Activated T-cell treated with anti-CD3 and anti-CD28 coated beads, Interleukin-2, amount 50 U/mL, for 4 hours (primary cell): ENCODE results near the gene GPR50. TPM values are rescaled to one million over a fixed set of nuclear protein-coding genes. Genes with fewer than 3 reads are reported as not detected.

Experiments used
- ATAC-seq, 2 donors: fragments of 200-7000 bp; cut with Tn5 transposase; one replicate each; pipeline ENCODE4 v1.10.0; 2021
- DNase-seq: peaks from one replicate; pipeline ENCODE4 v3.0.0-alpha.2; 2020
- H3K27me3 Mint-ChIP-seq: one replicate; pipeline ENCODE4 v1.8.0; 2021; ENCODE audit warnings: low read depth, mixed read lengths
- H3K36me3 Mint-ChIP-seq: one replicate; pipeline ENCODE4 v1.8.0; 2022; ENCODE audit warnings: mixed read lengths; ENCODE audit not compliant: insufficient read depth
- H3K4me1 Mint-ChIP-seq: one replicate; pipeline ENCODE4 v1.8.0; 2021; ENCODE audit warnings: low read depth, mixed read lengths
- H3K4me3 Mint-ChIP-seq: one replicate; pipeline ENCODE4 v1.8.0; 2021; ENCODE audit warnings: mild to moderate bottlenecking, moderate library complexity, mixed read lengths
- H3K9me3 Mint-ChIP-seq: one replicate; pipeline ENCODE4 v1.8.0; 2021; ENCODE audit warnings: mixed read lengths
- total RNA-seq, 3 donors: library from RNA; stranded (reverse); gene quantifications; one replicate each; pipeline ENCODE4 v1.2.1, GENCODE V29; 2021

GPR50 gene
- total RNA-seq, 3 donors from 2014 or later, result not detected

- H3K27me3 Mint-ChIP-seq, result peaks cover 54% of the 10 kb centered on the region
- H3K36me3 Mint-ChIP-seq, result no peaks in the 10 kb centered on the region
- no peak overlapping the region for H3K4me3 Mint-ChIP-seq
- no peaks in the 10 kb centered on the region for H3K9me3 Mint-ChIP-seq
- ATAC-seq (no peak), DNase-seq (no peak)
- peaks cover 11% of the 10 kb centered on the region for H3K4me1 Mint-ChIP-seq
These were observed 4.0 kb downstream of the GPR50 start for GRCh38 chrX:151180400-151180799.

- H3K27me3 Mint-ChIP-seq, result peaks cover 53% of the 10 kb centered on the region
- no peaks in the 10 kb centered on the region for H3K9me3 Mint-ChIP-seq
- peaks cover 11% of the 10 kb centered on the region for H3K4me1 Mint-ChIP-seq
- DNase-seq (no peak), ATAC-seq (no peak)
- no peaks in the 10 kb centered on the region for H3K36me3 Mint-ChIP-seq
- H3K4me3 Mint-ChIP-seq, result no peak overlapping the region
These were observed 4.7 kb downstream of the GPR50 start for GRCh38 chrX:151181088-151181487.

GRCh38 chrX:151183233-151183753 lies 6.9 kb downstream of the GPR50 start:
- Mint-ChIP-seq H3K27me3 (peaks cover 40% of the 10 kb centered on the region), H3K4me1 (peaks cover 8% of the 10 kb centered on the region), H3K4me3 (no peak overlapping the region), H3K9me3 (no peaks in the 10 kb centered on the region), H3K36me3 (no peaks in the 10 kb centered on the region)
- DNase-seq (no peak), ATAC-seq (no peak)

GRCh38 chrX:151183912-151184565 lies 7.7 kb downstream of the GPR50 start:
- Mint-ChIP-seq H3K4me3 (no peak overlapping the region), H3K27me3 (peaks cover 35% of the 10 kb centered on the region), H3K36me3 (no peaks in the 10 kb centered on the region), H3K4me1 (peaks cover 5% of the 10 kb centered on the region), H3K9me3 (no peaks in the 10 kb centered on the region)
- no peak for DNase-seq
- no peak for ATAC-seq

- Mint-ChIP-seq H3K9me3 (no peaks in the 10 kb centered on the region), H3K36me3 (no peaks in the 10 kb centered on the region), H3K4me1 (peaks cover 3% of the 10 kb centered on the region), H3K4me3 (no peak overlapping the region), H3K27me3 (peaks cover 31% of the 10 kb centered on the region)
- ATAC-seq (no peak), DNase-seq (no peak)
These were observed 8.3 kb downstream of the GPR50 start for GRCh38 chrX:151184705-151185104.

GRCh38 chrX:151206871-151207270 lies 30.5 kb downstream of the GPR50 start:
- no peaks in the 10 kb centered on the region for H3K36me3 Mint-ChIP-seq

GRCh38 chrX:151225843-151226242 lies 49.5 kb downstream of the GPR50 start:
- H3K9me3 Mint-ChIP-seq, result no peaks in the 10 kb centered on the region
- no peaks in the 10 kb centered on the region for H3K4me1 Mint-ChIP-seq
- DNase-seq, result no peak
- peaks cover 20% of the 10 kb centered on the region for H3K27me3 Mint-ChIP-seq
- no peak overlapping the region for H3K4me3 Mint-ChIP-seq
- no peaks in the 10 kb centered on the region for H3K36me3 Mint-ChIP-seq
- ATAC-seq, result no peak

More at GRCh38 chrX:151206871-151207270, 30.5 kb downstream of the GPR50 start:
- Mint-ChIP-seq H3K9me3 (no peaks in the 10 kb centered on the region), H3K4me3 (no peak overlapping the region), H3K27me3 (peaks cover 11% of the 10 kb centered on the region), H3K4me1 (no peaks in the 10 kb centered on the region)
- no peak for DNase-seq
- no peak for ATAC-seq

- Mint-ChIP-seq H3K4me1 (no peaks in the 10 kb centered on the region), H3K9me3 (no peaks in the 10 kb centered on the region), H3K27me3 (peaks cover 20% of the 10 kb centered on the region), H3K36me3 (no peaks in the 10 kb centered on the region), H3K4me3 (no peak overlapping the region)
- ATAC-seq, result no peak
- DNase-seq, result no peak
These were observed 50.6 kb downstream of the GPR50 start for GRCh38 chrX:151226941-151227340.

- Mint-ChIP-seq H3K27me3 (peaks cover 20% of the 10 kb centered on the region), H3K4me3 (no peak overlapping the region), H3K9me3 (no peaks in the 10 kb centered on the region), H3K4me1 (no peaks in the 10 kb centered on the region), H3K36me3 (no peaks in the 10 kb centered on the region)
- ATAC-seq (no peak), DNase-seq (no peak)
These were observed 51.2 kb downstream of the GPR50 start for GRCh38 chrX:151227627-151228026.

- no peak for DNase-seq
- peaks cover 18% of the 10 kb centered on the region for H3K27me3 Mint-ChIP-seq
These were observed 52.6 kb downstream of the GPR50 start for GRCh38 chrX:151228935-151229334.

More at GRCh38 chrX:151228935-151229334, 52.6 kb downstream of the GPR50 start:
- Mint-ChIP-seq H3K9me3 (no peaks in the 10 kb centered on the region), H3K36me3 (no peaks in the 10 kb centered on the region), H3K4me3 (no peak overlapping the region), H3K4me1 (no peaks in the 10 kb centered on the region)
- no peak for ATAC-seq

Other genes with a start within 250 kb of the GPR50 start
- gene HMGB3, start 193.2 kb upstream of the GPR50 start, total RNA-seq, result 10 to 100 TPM; 12.6 to 14.9 (median 13.5) TPM
- gene VMA21, start 220.6 kb downstream of the GPR50 start, total RNA-seq, result 100 to 1,000 TPM in 1 of 3 donors, 10 to 100 TPM in 2; 80.4 to 102 (median 81.0) TPM